Measurements from ENCODE around the gene CLEC5A. TPM values are rescaled to one million over a fixed set of nuclear protein-coding genes. Genes with fewer than 3 reads are reported as not detected.
A peak's percentile ranks its signal among the peaks of the same experiment; 100 is the strongest.

Gene CLEC5A
- total and polyA plus RNA-seq, 2 donors (not counting 1 experiment from before 2014, with no cell fraction given) = 0.03 to 0.47 TPM

GRCh38 chr7:141975806-141976523, 29.2 kb upstream of the CLEC5A start:
- ATAC-seq (ENCODE audit: low read depth) = peak; percentile 69
- H3K4me3 ChIP-seq (ENCODE audit: control extremely low read depth in 1 of 5, extremely low read depth in 1 of 5, insufficient read depth in 1 of 5, low read depth in 2 of 5, low read length in 4 of 5) = peak overlapping the region; percentile 28 to 70 (median 54)
- CTCF ChIA-PET = interaction anchor here (0.5 to 3.4 kb wide), 14 partner anchors 9 to 506 kb away, joined by 3 to 21 read pairs (median 4); no protein-coding TSS in a partner anchor

More at GRCh38 chr7:141975806-141976523, 29.2 kb upstream of the CLEC5A start:
- Histone ChIP-seq H2AFZ (ENCODE audit: insufficient read depth, low read depth, low read length, poor library complexity, severe bottlenecking) (peak overlapping the region; percentile 86), H4K20me1 (ENCODE audit: control insufficient read depth, insufficient read depth, low read length, poor library complexity, severe bottlenecking) (no peaks in the 10 kb centered on the region), H3K9me3 (ENCODE audit: control extremely low read depth in 1 of 3, control insufficient read depth in 2 of 3, insufficient read depth in 1 of 3, low read length in 2 of 3) (no peaks in the 10 kb centered on the region), H3K4me1 (ENCODE audit: control insufficient read depth in 2 of 2, insufficient read depth in 2 of 2, low read length in 2 of 2) (peaks cover 13 to 18% of the 10 kb centered on the region in 2 donors), H3K4me2 (replicated peaks; ENCODE audit: low read depth, low read length, poor library complexity, severe bottlenecking) (peak overlapping the region; percentile 71), H3K36me3 (replicated peaks in 1 of 2; ENCODE audit: control extremely low read depth in 1 of 2, control insufficient read depth in 1 of 2, extremely low read depth in 1 of 2, insufficient read depth in 2 of 2, low read length in 1 of 2) (no peaks in the 10 kb centered on the region), H3K9ac (ENCODE audit: low read length) (peak overlapping the region; percentile 60), H3K27ac (ENCODE audit: low read length in 2 of 2) (peak overlapping the region; percentile 65 to 80), H3K79me2 (ENCODE audit: control insufficient read depth, insufficient read depth, low read length) (no peaks in the 10 kb centered on the region), H3K27me3 (replicated peaks in 1 of 4; ENCODE audit: control extremely low read depth in 1 of 4, control insufficient read depth in 3 of 4, insufficient read depth in 4 of 4, low read length in 3 of 4) (no peaks in the 10 kb centered on the region)
- peak; percentile 71 for DNase-seq
- 0% methylated on average over 7 of the region's 21 CpGs for WGBS (ENCODE audit: insufficient coverage)
- Mint-ChIP-seq H3K27ac (peak overlapping the region; percentile 72), H3K4me1 (peaks cover 25% of the 10 kb centered on the region), H3K9me3 (ENCODE audit: insufficient read depth) (peaks cover 4% of the 10 kb centered on the region), H3K27me3 (no peaks in the 10 kb centered on the region), H3K4me3 (peak overlapping the region; percentile 77)
- TF ChIP-seq EZH2 (IDR thresholded peaks at IDR 0.05; ENCODE audit: borderline replicate concordance, insufficient read depth, low read depth, low read length, poor library complexity, severe bottlenecking) = no peak
- TF ChIP-seq, protein P1, sequence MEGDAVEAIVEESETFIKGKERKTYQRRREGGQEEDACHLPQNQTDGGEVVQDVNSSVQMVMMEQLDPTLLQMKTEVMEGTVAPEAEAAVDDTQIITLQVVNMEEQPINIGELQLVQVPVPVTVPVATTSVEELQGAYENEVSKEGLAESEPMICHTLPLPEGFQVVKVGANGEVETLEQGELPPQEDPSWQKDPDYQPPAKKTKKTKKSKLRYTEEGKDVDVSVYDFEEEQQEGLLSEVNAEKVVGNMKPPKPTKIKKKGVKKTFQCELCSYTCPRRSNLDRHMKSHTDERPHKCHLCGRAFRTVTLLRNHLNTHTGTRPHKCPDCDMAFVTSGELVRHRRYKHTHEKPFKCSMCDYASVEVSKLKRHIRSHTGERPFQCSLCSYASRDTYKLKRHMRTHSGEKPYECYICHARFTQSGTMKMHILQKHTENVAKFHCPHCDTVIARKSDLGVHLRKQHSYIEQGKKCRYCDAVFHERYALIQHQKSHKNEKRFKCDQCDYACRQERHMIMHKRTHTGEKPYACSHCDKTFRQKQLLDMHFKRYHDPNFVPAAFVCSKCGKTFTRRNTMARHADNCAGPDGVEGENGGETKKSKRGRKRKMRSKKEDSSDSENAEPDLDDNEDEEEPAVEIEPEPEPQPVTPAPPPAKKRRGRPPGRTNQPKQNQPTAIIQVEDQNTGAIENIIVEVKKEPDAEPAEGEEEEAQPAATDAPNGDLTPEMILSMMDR (IDR thresholded peaks at IDR 0.05) = peak; percentile 74
- intact Hi-C loops (cut with micrococcal nuclease) = loop anchor here (5.0 to 10.0 kb wide), 2 partner anchors 209 to 506 kb away; no protein-coding TSS in a partner anchor
- POLR2A ChIA-PET = no interaction called here
